Measurements from ENCODE around the gene RAB11B.
A peak's percentile ranks its signal among the peaks of the same experiment; 100 is the strongest.

The RAB11B gene

DNA sequence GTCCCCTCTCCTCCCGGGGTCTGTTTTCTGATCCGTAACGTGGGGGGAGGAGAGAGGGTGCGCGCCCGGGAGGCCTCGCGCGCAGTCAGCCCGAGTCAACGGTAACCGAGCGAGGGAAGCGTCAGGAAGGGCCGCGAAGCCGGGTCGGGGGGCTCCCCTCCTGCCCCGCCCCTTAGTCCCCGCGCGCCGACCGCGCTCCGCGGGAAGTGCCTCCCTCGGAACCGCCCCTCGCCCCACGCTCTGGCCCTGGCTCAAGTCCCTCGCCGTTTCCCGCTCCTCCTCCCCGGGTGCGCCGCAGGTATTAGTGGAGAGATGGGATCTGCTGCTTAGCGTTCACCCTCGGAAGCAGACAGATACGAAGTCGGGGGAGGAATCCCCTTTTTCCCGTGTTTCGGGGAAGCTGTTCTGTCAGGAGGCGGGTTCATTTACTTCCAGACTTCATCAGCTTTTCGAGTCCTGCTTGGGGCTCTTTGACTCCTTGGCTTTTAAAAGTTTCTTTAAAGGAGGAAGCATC, 55.4 kb downstream of the RAB11B start:
- TF ChIP-seq, protein P1, sequence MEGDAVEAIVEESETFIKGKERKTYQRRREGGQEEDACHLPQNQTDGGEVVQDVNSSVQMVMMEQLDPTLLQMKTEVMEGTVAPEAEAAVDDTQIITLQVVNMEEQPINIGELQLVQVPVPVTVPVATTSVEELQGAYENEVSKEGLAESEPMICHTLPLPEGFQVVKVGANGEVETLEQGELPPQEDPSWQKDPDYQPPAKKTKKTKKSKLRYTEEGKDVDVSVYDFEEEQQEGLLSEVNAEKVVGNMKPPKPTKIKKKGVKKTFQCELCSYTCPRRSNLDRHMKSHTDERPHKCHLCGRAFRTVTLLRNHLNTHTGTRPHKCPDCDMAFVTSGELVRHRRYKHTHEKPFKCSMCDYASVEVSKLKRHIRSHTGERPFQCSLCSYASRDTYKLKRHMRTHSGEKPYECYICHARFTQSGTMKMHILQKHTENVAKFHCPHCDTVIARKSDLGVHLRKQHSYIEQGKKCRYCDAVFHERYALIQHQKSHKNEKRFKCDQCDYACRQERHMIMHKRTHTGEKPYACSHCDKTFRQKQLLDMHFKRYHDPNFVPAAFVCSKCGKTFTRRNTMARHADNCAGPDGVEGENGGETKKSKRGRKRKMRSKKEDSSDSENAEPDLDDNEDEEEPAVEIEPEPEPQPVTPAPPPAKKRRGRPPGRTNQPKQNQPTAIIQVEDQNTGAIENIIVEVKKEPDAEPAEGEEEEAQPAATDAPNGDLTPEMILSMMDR (conservative IDR thresholded peaks at IDR 0.05; ENCODE audit: low read length) = no peak
- no peak for TF ChIP-seq EZH2phosphoT487 (IDR thresholded peaks at IDR 0.05; ENCODE audit: borderline replicate concordance)
- no peak overlapping the region for H2AFZ ChIP-seq (ENCODE audit: low read length)
- peaks cover 30% of the 10 kb centered on the region for H3K4me1 ChIP-seq (ENCODE audit: insufficient read depth, low read length, poor library complexity, severe bottlenecking)

DNA sequence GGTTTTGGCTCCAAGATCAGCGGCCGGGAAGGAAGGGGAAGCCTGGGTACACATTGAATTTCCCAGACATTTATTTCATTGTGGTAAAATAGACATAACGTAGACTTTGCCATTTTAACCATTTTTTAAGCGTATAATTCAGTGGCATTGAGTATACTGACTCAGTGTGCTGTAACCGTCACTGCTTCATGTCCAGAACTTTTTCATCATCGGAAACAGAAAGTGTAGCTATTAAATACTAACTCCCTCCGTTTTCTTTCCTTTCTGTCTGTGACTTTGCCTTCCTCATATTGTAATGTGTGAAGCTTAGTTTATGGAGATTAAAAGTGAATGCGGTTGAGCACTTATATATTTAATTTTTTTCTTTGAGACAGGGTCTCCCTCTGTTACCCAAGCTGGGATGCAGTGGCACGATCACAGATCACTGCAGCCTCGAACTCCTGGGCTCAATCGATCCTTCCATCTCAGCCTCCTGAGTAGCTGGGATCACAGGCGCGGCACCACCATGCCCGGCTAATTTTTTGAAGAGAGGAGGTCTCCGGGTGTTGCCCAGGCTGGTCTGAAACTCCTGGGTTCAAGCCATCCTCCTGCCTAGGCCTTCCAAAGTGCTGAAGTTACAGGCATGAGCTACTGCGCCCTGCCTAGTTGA, 56.0 kb downstream of the RAB11B start:
- H3K4me1 ChIP-seq (ENCODE audit: insufficient read depth, low read length, poor library complexity, severe bottlenecking) = peaks cover 34% of the 10 kb centered on the region
- H3K9ac ChIP-seq (ENCODE audit: low read depth, low read length, poor library complexity, severe bottlenecking) = peak overlapping the region; percentile 99
- no peaks in the 10 kb centered on the region for H3K9me3 ChIP-seq (ENCODE audit: insufficient read depth, low read depth, low read length)
- H4K20me1 ChIP-seq (ENCODE audit: insufficient read depth, low read length, poor library complexity, severe bottlenecking) = peaks cover 54% of the 10 kb centered on the region
- H3K79me2 ChIP-seq (ENCODE audit: insufficient read depth, low read length) = peaks cover 64% of the 10 kb centered on the region
- H3K4me3 ChIP-seq (ENCODE audit: low read length, poor library complexity, severe bottlenecking) = peak overlapping the region; percentile 95
- H3K9me2 ChIP-seq (replicated peaks; ENCODE audit: low read depth, low read length) = no peaks in the 10 kb centered on the region
- no peak for TF ChIP-seq EZH2phosphoT487 (IDR thresholded peaks at IDR 0.05; ENCODE audit: borderline replicate concordance)
- TF ChIP-seq, protein P1 (conservative IDR thresholded peaks at IDR 0.05; ENCODE audit: low read length) = no peak
- peaks cover 10% of the 10 kb centered on the region for H3K27me3 ChIP-seq (ENCODE audit: insufficient read depth, low read length, poor library complexity, severe bottlenecking)
- no peaks in the 10 kb centered on the region for H3F3A ChIP-seq (ENCODE audit: low read depth)
- peaks cover 12% of the 10 kb centered on the region; the same call in 1 of the 2 replicates for H3K36me3 ChIP-seq (ENCODE audit: insufficient read depth, low read length)
- peak overlapping the region; percentile 99 for H3K4me2 ChIP-seq (ENCODE audit: low read depth, low read length, poor library complexity, severe bottlenecking)
- no peak overlapping the region for H2AFZ ChIP-seq (ENCODE audit: low read length)

More for the DNA sequence above, 55.4 kb downstream of the RAB11B start:
- H3K4me3 ChIP-seq (ENCODE audit: low read length, poor library complexity, severe bottlenecking) = peak overlapping the region; percentile 95
- H3K9me2 ChIP-seq (replicated peaks; ENCODE audit: low read depth, low read length) = no peaks in the 10 kb centered on the region
- peaks cover 51% of the 10 kb centered on the region for H4K20me1 ChIP-seq (ENCODE audit: insufficient read depth, low read length, poor library complexity, severe bottlenecking)
- peak overlapping the region; percentile 99 for H3K9ac ChIP-seq (ENCODE audit: low read depth, low read length, poor library complexity, severe bottlenecking)
- peaks cover 10% of the 10 kb centered on the region for H3K27me3 ChIP-seq (ENCODE audit: insufficient read depth, low read length, poor library complexity, severe bottlenecking)
- no peaks in the 10 kb centered on the region for H3K9me3 ChIP-seq (ENCODE audit: insufficient read depth, low read depth, low read length)
- peaks cover 58% of the 10 kb centered on the region for H3K79me2 ChIP-seq (ENCODE audit: insufficient read depth, low read length)
- H3K36me3 ChIP-seq (ENCODE audit: insufficient read depth, low read length) = peaks cover 12% of the 10 kb centered on the region; the same call in 1 of the 2 replicates
- H3K4me2 ChIP-seq (ENCODE audit: low read depth, low read length, poor library complexity, severe bottlenecking) = peak overlapping the region; percentile 99
- no peaks in the 10 kb centered on the region for H3F3A ChIP-seq (ENCODE audit: low read depth)

DNA sequence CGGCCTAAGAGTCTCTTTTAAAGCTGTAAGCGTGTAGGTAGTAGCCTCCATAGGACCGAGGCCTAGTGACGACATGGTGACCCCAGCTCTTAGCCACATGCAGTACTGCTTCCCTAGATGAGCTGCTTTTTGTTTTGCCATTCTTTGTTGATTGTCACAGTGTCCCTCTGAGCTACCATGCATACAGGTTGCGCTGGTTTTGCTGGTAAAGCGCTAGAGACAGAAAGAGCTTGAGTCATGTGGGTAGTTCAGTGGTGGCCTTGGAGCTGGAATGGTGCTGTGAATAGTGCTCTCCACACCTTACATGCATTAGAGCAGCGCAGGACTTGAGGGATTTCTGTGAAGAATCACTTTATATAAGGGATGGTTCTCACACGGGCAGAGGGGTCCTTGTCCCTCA, 59.7 kb downstream of the RAB11B start:
- peaks cover 10% of the 10 kb centered on the region for H3K27me3 ChIP-seq (ENCODE audit: insufficient read depth, low read length, poor library complexity, severe bottlenecking)
- H3F3A ChIP-seq (ENCODE audit: low read depth) = no peaks in the 10 kb centered on the region
- H3K4me1 ChIP-seq (ENCODE audit: insufficient read depth, low read length, poor library complexity, severe bottlenecking) = peaks cover 51% of the 10 kb centered on the region
- peaks cover 100% of the 10 kb centered on the region for H3K79me2 ChIP-seq (ENCODE audit: insufficient read depth, low read length)
- H3K9ac ChIP-seq (ENCODE audit: low read depth, low read length, poor library complexity, severe bottlenecking) = peak overlapping the region; percentile 63
- H3K4me3 ChIP-seq (ENCODE audit: low read length, poor library complexity, severe bottlenecking) = peak overlapping the region; percentile 95
- peaks cover 91% of the 10 kb centered on the region for H4K20me1 ChIP-seq (ENCODE audit: insufficient read depth, low read length, poor library complexity, severe bottlenecking)
- peaks cover 43% of the 10 kb centered on the region for H3K36me3 ChIP-seq (ENCODE audit: insufficient read depth, low read length)
- peak overlapping the region; percentile 99 for H3K4me2 ChIP-seq (ENCODE audit: low read depth, low read length, poor library complexity, severe bottlenecking)
- no peak overlapping the region for H2AFZ ChIP-seq (ENCODE audit: low read length)
- H3K9me3 ChIP-seq (ENCODE audit: insufficient read depth, low read depth, low read length) = no peaks in the 10 kb centered on the region
- H3K9me2 ChIP-seq (replicated peaks; ENCODE audit: low read depth, low read length) = no peaks in the 10 kb centered on the region
- TF ChIP-seq, protein P1 (conservative IDR thresholded peaks at IDR 0.05; ENCODE audit: low read length) = no peak
- no peak for TF ChIP-seq EZH2phosphoT487 (IDR thresholded peaks at IDR 0.05; ENCODE audit: borderline replicate concordance)

Measured in Loucy (cell line).